ENCODE data around the gene GALNT7.
A peak's percentile ranks its signal among the peaks of the same experiment; 100 is the strongest.

Gene GALNT7

GRCh38 chr4:173289353-173289727 is 120.7 kb downstream of the GALNT7 start:
- in situ Hi-C loops (cut with HindIII; ENCODE audit: low sequenced_read_pairs), result no loop called here
- DNase-seq (ENCODE audit: low read depth), result no peak
- TF ChIP-seq CTCF (IDR thresholded peaks at IDR 0.05; ENCODE audit: low read depth, low read length, missing control alignments), result no peak
- H3K4me3 ChIP-seq (ENCODE audit: low read depth, low read length), result no peak overlapping the region

GRCh38 chr4:173291899-173292298 is 123.3 kb downstream of the GALNT7 start:
- in situ Hi-C loops (cut with HindIII; ENCODE audit: low sequenced_read_pairs), result no loop called here
- H3K4me3 ChIP-seq (ENCODE audit: low read depth, low read length), result no peak overlapping the region
- no peak for TF ChIP-seq CTCF (IDR thresholded peaks at IDR 0.05; ENCODE audit: low read depth, low read length, missing control alignments)
- DNase-seq (ENCODE audit: low read depth), result no peak

GRCh38 chr4:173293663-173294062 is 125.1 kb downstream of the GALNT7 start:
- in situ Hi-C loops (cut with HindIII; ENCODE audit: low sequenced_read_pairs), result no loop called here
- DNase-seq (ENCODE audit: low read depth), result no peak
- no peak for TF ChIP-seq CTCF (IDR thresholded peaks at IDR 0.05; ENCODE audit: low read depth, low read length, missing control alignments)
- no peak overlapping the region for H3K4me3 ChIP-seq (ENCODE audit: low read depth, low read length)

- H3K4me3 ChIP-seq (ENCODE audit: low read depth, low read length), result no peak overlapping the region
- no peak for DNase-seq (ENCODE audit: low read depth)
- in situ Hi-C loops (cut with HindIII; ENCODE audit: low sequenced_read_pairs), result no loop called here
- no peak for TF ChIP-seq CTCF (IDR thresholded peaks at IDR 0.05; ENCODE audit: low read depth, low read length, missing control alignments)
Measured at GRCh38 chr4:173294444-173294843, 125.8 kb downstream of the GALNT7 start.

GRCh38 chr4:173301518-173302201 is 133.0 kb downstream of the GALNT7 start:
- peak; percentile 66 for TF ChIP-seq CTCF (IDR thresholded peaks at IDR 0.05; ENCODE audit: low read depth, low read length, missing control alignments)
- in situ Hi-C loops (cut with HindIII; ENCODE audit: low sequenced_read_pairs), result no loop called here
- DNase-seq (ENCODE audit: low read depth), result peak; percentile 57
- H3K4me3 ChIP-seq (ENCODE audit: low read depth, low read length), result no peak overlapping the region

GRCh38 chr4:173307778-173308177 is 139.2 kb downstream of the GALNT7 start:
- in situ Hi-C loops (cut with HindIII; ENCODE audit: low sequenced_read_pairs), result no loop called here
- H3K4me3 ChIP-seq (ENCODE audit: low read depth, low read length), result no peak overlapping the region
- DNase-seq (ENCODE audit: low read depth), result no peak
- no peak for TF ChIP-seq CTCF (IDR thresholded peaks at IDR 0.05; ENCODE audit: low read depth, low read length, missing control alignments)

All from astrocyte of the cerebellum (primary cell).